ENCODE results near the gene RNU7-1. TPM values are rescaled to one million over a fixed set of nuclear protein-coding genes. Genes with fewer than 3 reads are reported as not detected.

The RNU7-1 gene
- total RNA-seq, 2 experiments from 2014 or later = not detected

- peaks cover 43% of the 10 kb centered on the region for H3K36me3 Mint-ChIP-seq (ENCODE audit: low read depth)
- H3K4me1 Mint-ChIP-seq = peaks cover 7% of the 10 kb centered on the region
- H3K27me3 Mint-ChIP-seq = no peaks in the 10 kb centered on the region
- H3K27ac Mint-ChIP-seq = no peak overlapping the region
- ChIA-PET CTCF (no interaction called here), POLR2A (no interaction called here)
- H3K4me3 Mint-ChIP-seq = no peak overlapping the region
- H3K9me3 Mint-ChIP-seq = no peaks in the 10 kb centered on the region
- DNase-seq = no peak
These were observed 35.8 kb downstream of the RNU7-1 start for GRCh38 chr12:6979453-6979852.

GRCh38 chr12:6980075-6980474 lies 36.5 kb downstream of the RNU7-1 start:
- H3K9me3 Mint-ChIP-seq = no peaks in the 10 kb centered on the region
- no peak overlapping the region for H3K27ac Mint-ChIP-seq
- ChIA-PET POLR2A (no interaction called here), CTCF (no interaction called here)
- H3K36me3 Mint-ChIP-seq (ENCODE audit: low read depth) = peaks cover 38% of the 10 kb centered on the region
- no peak overlapping the region for H3K4me3 Mint-ChIP-seq
- H3K27me3 Mint-ChIP-seq = no peaks in the 10 kb centered on the region
- H3K4me1 Mint-ChIP-seq = peaks cover 7% of the 10 kb centered on the region
- no peak for DNase-seq

- H3K27ac Mint-ChIP-seq = no peak overlapping the region
- POLR2A ChIA-PET = no interaction called here
- H3K36me3 Mint-ChIP-seq (ENCODE audit: low read depth) = peaks cover 34% of the 10 kb centered on the region
- no peaks in the 10 kb centered on the region for H3K27me3 Mint-ChIP-seq
- no peak for DNase-seq
- CTCF ChIA-PET = no interaction called here
- H3K4me1 Mint-ChIP-seq = peaks cover 6% of the 10 kb centered on the region
- H3K9me3 Mint-ChIP-seq = no peaks in the 10 kb centered on the region
- H3K4me3 Mint-ChIP-seq = no peak overlapping the region
These were observed 37.1 kb downstream of the RNU7-1 start for GRCh38 chr12:6980740-6981139.

- Mint-ChIP-seq H3K36me3 (ENCODE audit: low read depth) (peaks cover 28% of the 10 kb centered on the region), H3K27ac (peak overlapping the region; percentile 19), H3K27me3 (no peaks in the 10 kb centered on the region), H3K4me3 (no peak overlapping the region), H3K4me1 (peaks cover 3% of the 10 kb centered on the region), H3K9me3 (no peaks in the 10 kb centered on the region)
- ChIA-PET CTCF (interaction anchor here (0.5 kb wide), 1 partner anchor 320 kb away, joined by 3 read pairs; no protein-coding TSS in a partner anchor), POLR2A (no interaction called here)
- DNase-seq = no peak
These were observed 37.8 kb downstream of the RNU7-1 start for GRCh38 chr12:6981152-6982052.

- H3K4me3 Mint-ChIP-seq = no peak overlapping the region
- POLR2A ChIA-PET = no interaction called here
- H3K4me1 Mint-ChIP-seq = peaks cover 3% of the 10 kb centered on the region
- DNase-seq = no peak
- H3K36me3 Mint-ChIP-seq (ENCODE audit: low read depth) = peaks cover 17% of the 10 kb centered on the region
- H3K27me3 Mint-ChIP-seq = no peaks in the 10 kb centered on the region
- CTCF ChIA-PET = interaction anchor here (0.6 to 0.7 kb wide), 2 partner anchors 14 to 38 kb away, joined by 3 read pairs; no protein-coding TSS in a partner anchor
- no peaks in the 10 kb centered on the region for H3K9me3 Mint-ChIP-seq
- H3K27ac Mint-ChIP-seq = no peak overlapping the region
These were observed 38.9 kb downstream of the RNU7-1 start for GRCh38 chr12:6982532-6982931.

- H3K4me3 Mint-ChIP-seq = no peak overlapping the region
- no peaks in the 10 kb centered on the region for H3K9me3 Mint-ChIP-seq
- no peaks in the 10 kb centered on the region for H3K4me1 Mint-ChIP-seq
- peaks cover 23% of the 10 kb centered on the region for H3K36me3 Mint-ChIP-seq (ENCODE audit: low read depth)
- H3K27ac Mint-ChIP-seq = no peak overlapping the region
- POLR2A ChIA-PET = no interaction called here
- no peak for DNase-seq
- no peaks in the 10 kb centered on the region for H3K27me3 Mint-ChIP-seq
- CTCF ChIA-PET = no interaction called here
These were observed 44.4 kb downstream of the RNU7-1 start for GRCh38 chr12:6987956-6988553.

Small RNA genes lying within 50 kb of the gene (microRNA-seq; reads per million reads assigned to microRNA genes)
- 70.4 reads per million, percentile 67 among the genes with 10 or more reads in this experiment for gene MIR141 (ENCODE audit: borderline microRNAs expressed, borderline replicate concordance)
- gene MIR200C (ENCODE audit: borderline microRNAs expressed, borderline replicate concordance) = 347 reads per million, percentile 80 among the genes with 10 or more reads in this experiment

Other genes with a start within 250 kb of the RNU7-1 start
- not detected for gene PIANP, start 243.0 kb upstream of the RNU7-1 start, total RNA-seq
- gene COPS7A, start 219.8 kb upstream of the RNU7-1 start, total RNA-seq = 10 to 100 TPM; 29.5 to 36.8 TPM
- 10 to 100 TPM; 90.7 to 95.4 TPM for gene MLF2, start 190.7 kb upstream of the RNU7-1 start, total RNA-seq
- gene PTMS, start 177.5 kb upstream of the RNU7-1 start, total RNA-seq = 10 to 100 TPM; 16.4 to 25.6 TPM
- 10 to 100 TPM; 12.0 to 13.1 TPM for gene LAG3, start 171.3 kb upstream of the RNU7-1 start, total RNA-seq
- 100 to 1,000 TPM; 219 to 227 TPM for gene CD4, start 154.3 kb upstream of the RNU7-1 start, total RNA-seq
- gene GPR162, start 122.0 kb upstream of the RNU7-1 start, total RNA-seq = under 1 TPM; 0.25 to 0.29 TPM
- under 1 TPM in 1 of 2 experiments, not detected in 1; 0.40 TPM for gene P3H3, start 115.4 kb upstream of the RNU7-1 start, total RNA-seq
- gene GNB3, start 102.9 kb upstream of the RNU7-1 start, total RNA-seq = not detected
- 100 to 1,000 TPM; 118 to 122 TPM for gene CDCA3, start 92.5 kb upstream of the RNU7-1 start, total RNA-seq
- 100 to 1,000 TPM; 119 to 131 TPM for gene USP5, start 91.7 kb upstream of the RNU7-1 start, total RNA-seq
- 1,000 to 10,000 TPM in 1 of 2 experiments, 100 to 1,000 TPM in 1; 918 to 1,035 TPM for gene TPI1, start 76.3 kb upstream of the RNU7-1 start, total RNA-seq
- gene SPSB2, start 70.5 kb upstream of the RNU7-1 start, total RNA-seq = 10 to 100 TPM; 15.4 to 17.3 TPM
- 1 to 10 TPM; 4.4 to 5.2 TPM for gene LRRC23, start 39.0 kb upstream of the RNU7-1 start, total RNA-seq
- 100 to 1,000 TPM; 156 to 160 TPM for gene ENO2, start 29.2 kb upstream of the RNU7-1 start, total RNA-seq
- gene ATN1, start 15.9 kb upstream of the RNU7-1 start, total RNA-seq = 10 to 100 TPM; 27.3 to 27.6 TPM
- 100 to 1,000 TPM; 156 to 181 TPM for gene C12orf57, start 206 bp downstream of the RNU7-1 start, total RNA-seq
- gene PTPN6, start 7.5 kb downstream of the RNU7-1 start, total RNA-seq = 100 to 1,000 TPM; 346 to 354 TPM
- 100 to 1,000 TPM; 214 to 230 TPM for gene PHB2, start 26.8 kb downstream of the RNU7-1 start, total RNA-seq
- gene EMG1, start 27.1 kb downstream of the RNU7-1 start, total RNA-seq = 10 to 100 TPM; 41.8 to 53.3 TPM
- gene LPCAT3, start 74.7 kb downstream of the RNU7-1 start, total RNA-seq = 10 to 100 TPM; 36.8 to 45.4 TPM
- 1 to 10 TPM; 1.1 to 1.4 TPM for gene C1S, start 116.9 kb downstream of the RNU7-1 start, total RNA-seq
- gene C1R, start 148.6 kb downstream of the RNU7-1 start, total RNA-seq = 1 to 10 TPM; 2.2 to 3.5 TPM
- 10 to 100 TPM; 31.2 to 31.4 TPM for gene C1RL, start 165.4 kb downstream of the RNU7-1 start, total RNA-seq
- under 1 TPM in 1 of 2 experiments, not detected in 1; 0.42 TPM for gene RBP5, start 185.1 kb downstream of the RNU7-1 start, total RNA-seq
- 10 to 100 TPM; 74.0 to 74.1 TPM for gene CLSTN3, start 186.6 kb downstream of the RNU7-1 start, total RNA-seq
- gene PEX5, start 245.9 kb downstream of the RNU7-1 start, total RNA-seq = 10 to 100 TPM; 14.6 to 18.2 TPM

Measured in activated CD4-positive, alpha-beta T cell treated with anti-CD3 and anti-CD28 coated beads, Interleukin-2, amount 10 ng/mL, durations not matched to agents 7 days and 5 days (primary cell).